Medulla oblongata (tissue), 1 donor: ENCODE measurements around the gene KAZN.
A peak's percentile ranks its signal among the peaks of the same experiment; 100 is the strongest.

Experiments used
- DNase-seq: peaks from one replicate; pipeline ENCODE4 v3.0.0-alpha.2; 2015; ENCODE audit errors: extremely low spot score

KAZN gene

DNA sequence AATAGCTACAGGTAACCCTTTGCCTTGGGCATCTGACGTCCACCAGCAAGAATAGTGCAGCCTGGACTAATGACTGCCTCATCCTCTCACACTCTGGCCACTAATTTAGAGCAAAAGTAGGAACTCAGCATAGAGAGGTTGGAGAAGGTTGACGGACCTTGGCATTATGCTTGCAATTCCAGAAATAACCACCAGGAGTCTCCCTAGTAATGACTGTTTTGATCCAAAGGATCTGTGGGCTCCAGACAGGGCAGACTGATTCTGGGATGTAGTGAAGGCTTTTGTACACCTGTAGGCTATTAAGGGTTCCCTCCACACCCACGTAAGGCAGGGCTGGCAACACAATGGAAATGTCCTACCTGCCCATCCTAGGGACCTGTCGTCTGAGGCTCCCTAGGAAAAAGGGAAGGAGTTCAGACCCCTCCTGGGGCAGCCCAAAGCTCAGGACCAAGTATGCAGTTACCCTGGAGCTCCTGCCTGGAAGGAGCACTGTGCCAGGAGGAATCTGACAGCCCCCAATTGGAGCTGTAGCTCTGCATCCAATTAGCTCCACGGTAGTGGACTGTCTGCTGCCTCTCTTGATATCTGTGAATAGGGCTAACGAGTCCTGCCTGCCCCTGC lies 464.1 kb downstream of the KAZN start:
- DNase-seq, result no peak

DNA sequence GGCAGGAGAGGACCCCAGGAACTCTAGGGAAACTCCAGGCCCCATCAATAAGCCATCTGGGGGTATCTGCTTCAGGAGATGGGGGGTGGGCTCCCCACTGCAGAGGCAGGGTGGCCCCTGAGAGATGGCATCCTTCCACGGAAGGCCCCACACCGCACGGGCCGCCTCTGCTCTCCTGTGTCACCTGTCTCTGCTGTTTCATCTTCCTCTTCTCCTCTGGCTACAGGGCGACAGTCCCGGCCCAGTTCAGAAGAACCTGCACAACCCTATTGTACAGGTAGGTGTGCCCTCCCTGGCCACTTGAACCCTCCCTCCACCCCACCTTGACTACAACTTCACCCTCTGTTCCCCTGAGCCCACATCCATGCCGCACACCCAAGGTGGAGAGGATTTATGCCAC lies 464.9 kb downstream of the KAZN start:
- no peak for DNase-seq

DNA sequence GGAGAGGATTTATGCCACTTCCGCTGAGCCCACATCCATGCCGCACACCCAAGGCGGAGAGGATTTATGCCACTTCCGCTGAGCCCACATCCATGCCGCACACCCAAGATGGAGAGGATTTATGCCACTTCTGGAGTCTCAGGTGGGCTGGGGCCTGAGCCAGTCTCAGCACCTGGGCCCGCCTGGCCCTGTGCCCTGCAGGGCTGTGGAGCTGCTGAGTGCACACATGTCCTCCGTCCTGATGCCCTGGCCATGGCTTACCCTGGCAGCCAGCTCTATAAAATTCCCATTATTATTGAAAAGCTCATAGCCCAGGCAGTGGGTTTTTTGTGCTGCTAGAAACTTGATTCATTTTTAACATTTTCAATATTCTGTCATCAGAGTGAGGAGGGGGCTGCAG lies 465.3 kb downstream of the KAZN start:
- DNase-seq, result no peak

DNA sequence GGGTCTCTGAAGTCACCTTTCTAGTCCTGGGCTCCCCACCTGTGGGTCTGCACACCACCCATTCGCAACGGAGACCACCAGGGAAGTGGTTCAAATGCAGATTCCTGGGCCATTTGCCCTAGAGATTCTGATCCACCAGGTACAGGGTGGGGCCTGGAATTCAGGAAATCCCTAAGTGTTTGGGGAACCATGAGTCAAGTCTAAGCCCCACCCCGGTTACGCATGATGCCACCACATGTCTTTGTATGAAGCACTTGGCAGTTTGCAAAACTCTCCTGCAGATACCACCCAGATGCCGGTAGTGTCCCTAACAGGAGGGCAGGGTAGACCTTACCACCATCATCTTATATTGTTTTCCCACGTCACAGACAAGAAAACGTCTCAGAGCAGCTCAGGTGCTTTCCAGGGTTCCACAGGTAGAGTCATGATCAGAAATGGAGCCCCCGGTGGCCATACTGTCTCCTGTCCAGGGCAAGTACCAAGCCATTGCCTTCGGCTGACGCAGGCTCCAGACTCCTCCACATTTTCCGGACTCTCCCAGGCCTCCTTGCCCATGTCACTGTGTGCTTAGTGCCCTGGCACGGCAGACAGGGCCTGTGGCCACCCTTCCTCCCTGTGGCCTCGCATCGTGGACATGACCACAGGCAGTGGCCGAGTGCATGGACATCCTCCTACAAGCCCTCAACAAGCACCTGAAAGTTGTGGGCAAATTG lies 465.9 kb downstream of the KAZN start:
- DNase-seq, result no peak

DNA sequence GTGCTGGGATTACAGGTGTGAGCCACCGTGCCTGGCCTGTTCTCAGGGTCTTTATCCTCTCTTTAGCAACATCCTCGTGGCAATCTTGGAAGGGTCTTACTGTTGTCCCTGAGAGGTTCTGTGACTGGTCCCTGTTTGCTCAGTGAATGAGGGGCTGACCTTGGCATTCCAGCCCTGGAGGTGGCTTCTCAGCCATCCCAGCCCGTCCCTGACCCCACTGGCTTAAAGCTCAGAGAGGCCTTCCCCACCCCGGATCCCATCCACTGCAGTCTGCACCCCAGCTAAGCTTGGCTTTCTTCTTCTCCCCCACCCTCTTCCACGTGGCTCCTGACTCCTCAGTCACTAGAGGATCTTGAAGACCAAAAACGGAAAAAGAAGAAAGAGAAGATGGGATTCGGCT lies 466.8 kb downstream of the KAZN start:
- DNase-seq, result no peak

DNA sequence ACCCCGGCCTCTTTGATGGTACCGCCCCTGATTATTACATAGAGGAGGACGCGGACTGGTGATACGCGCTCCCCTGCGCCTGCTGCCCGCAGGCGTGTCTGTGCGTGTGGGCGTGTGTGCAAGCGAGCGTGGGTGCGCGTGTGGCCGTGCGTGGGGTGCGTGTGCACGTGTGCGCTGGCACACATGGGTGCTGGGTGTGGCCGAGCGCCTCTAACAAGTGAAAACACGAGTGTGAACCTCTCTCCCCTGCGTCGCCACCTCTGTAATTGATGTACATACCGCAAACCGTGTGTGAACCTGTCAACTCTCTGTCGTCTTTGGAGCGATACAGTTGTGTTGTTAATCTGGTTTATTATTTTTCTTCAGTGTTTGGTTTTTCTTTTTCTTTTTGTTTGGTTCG lies 467.3 kb downstream of the KAZN start:
- no peak for DNase-seq

DNA sequence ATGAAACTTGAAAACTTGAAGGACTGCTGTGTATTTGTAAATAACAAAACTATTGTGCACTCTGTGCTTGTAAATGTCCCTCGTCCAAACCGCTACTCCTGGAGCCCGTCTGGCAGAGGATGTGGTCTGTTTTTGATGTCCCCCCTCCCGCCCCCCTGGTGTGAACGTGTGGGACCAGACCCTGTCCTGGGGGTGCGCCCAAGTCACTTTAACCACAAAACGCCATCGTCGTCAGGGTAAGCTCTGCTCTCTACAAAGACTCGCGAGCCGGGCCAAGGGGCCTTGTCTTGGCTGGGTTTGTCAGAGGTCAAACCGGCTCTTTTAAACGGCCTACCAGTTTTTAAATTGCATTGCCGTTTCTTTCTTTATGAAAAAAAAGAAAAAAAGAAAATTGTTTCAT lies 467.7 kb downstream of the KAZN start:
- DNase-seq, result peak; percentile 11

DNA sequence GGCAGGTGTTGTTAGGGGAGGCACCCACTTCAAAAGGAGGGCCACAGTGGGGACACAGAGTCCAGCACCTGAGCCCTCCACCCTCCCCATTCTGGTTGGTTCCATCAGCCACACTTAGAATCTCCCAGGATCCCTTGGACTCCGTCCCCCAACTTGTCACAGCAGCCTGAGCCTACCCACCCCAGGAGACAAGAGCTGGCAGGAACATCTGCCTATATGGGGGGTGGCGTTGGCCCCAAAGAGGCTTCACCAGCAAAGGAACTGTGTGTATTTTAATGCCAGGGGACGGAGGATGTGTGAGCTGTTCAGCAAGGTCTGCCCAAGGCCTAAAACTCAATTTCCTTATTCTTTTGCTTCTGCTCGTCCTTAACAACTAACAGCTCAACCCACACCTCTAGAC lies 468.7 kb downstream of the KAZN start:
- no peak for DNase-seq

DNA sequence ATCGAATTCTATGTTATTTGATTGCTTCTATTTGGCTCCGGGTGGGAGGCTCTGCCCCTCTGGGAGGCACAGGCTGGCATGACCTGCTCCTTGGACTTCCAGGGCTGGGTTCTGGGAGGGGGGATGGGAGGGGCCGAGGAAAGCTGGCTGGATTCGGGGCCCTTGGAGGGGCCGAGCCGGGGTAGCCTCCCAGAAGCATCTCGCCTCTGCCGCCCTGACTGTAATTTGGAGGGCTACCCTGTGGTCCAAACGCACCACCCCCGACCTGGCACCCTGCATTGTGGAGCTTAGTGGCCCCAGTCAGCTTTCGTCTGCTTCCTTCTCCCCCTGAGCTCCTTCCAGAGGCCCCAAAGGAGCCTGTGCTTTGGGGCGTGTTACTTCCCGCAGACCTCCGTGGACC lies 469.7 kb downstream of the KAZN start:
- no peak for DNase-seq

DNA sequence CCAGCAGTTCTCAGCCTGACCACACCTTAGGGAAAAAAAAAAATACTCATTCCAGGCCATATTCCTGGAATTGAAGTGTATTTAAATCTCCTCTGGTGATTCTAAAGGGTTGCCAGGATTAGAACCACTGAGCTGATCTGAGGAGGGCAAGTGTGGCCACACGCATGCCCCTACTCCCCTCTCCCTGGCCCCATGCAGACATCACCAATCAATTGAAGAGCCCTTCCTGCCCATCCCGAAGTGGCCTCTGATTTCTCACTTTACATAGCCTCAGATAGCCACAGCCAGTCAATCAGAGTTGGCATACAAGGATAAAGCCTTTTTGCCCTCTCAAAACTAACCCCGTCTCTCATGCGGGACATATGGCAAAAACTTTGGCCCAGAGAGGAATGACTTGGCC lies 470.5 kb downstream of the KAZN start:
- DNase-seq, result no peak

DNA sequence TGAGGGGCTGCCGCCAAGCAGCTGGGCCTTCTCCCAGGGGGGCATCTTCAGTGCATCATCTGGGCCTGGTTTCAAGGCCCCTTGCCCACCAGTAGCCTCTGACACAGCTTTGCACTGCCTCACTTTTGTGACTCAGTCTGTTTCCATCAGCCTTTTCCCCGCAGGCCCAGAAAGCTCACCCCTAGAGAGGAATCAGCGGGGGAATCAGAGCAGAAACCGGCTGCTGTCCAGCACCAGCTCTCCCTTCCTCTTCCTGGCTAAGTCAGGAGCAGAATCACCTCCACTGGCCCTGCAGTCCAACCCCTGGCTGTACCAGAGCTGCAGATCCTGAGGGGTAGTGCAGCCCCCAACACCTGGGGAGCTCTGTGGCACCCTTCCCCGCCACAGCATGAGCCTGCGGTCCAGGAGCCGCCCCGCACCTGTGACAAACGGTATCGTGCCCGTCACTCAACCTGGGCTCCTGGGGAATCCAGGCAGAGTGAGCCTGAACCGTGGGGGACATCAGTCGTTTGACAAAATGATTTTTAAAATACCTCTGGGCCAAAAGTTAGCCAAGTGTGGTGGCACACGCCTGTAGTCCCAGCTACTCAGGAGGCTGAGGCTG lies 471.8 kb downstream of the KAZN start:
- DNase-seq, result no peak

DNA sequence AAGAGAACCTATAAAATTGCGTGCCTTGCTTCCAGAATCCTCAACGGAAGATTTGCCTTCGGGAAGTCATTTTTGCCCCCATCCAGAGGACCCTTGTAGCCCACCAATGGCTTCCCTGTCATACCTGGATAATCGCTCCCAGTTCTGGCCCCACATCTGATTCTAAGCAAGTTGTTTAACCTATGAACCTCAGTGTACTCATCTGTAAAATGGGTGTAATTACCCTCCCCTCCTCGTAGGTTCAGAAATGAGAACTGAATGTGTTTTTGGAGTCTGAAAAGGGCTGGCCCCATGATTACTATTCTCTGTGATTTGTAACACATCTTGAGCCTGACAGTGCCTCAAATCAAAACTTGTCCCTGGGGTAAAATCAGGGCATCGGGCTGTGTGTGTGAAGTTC lies 473.5 kb downstream of the KAZN start:
- DNase-seq, result no peak

DNA sequence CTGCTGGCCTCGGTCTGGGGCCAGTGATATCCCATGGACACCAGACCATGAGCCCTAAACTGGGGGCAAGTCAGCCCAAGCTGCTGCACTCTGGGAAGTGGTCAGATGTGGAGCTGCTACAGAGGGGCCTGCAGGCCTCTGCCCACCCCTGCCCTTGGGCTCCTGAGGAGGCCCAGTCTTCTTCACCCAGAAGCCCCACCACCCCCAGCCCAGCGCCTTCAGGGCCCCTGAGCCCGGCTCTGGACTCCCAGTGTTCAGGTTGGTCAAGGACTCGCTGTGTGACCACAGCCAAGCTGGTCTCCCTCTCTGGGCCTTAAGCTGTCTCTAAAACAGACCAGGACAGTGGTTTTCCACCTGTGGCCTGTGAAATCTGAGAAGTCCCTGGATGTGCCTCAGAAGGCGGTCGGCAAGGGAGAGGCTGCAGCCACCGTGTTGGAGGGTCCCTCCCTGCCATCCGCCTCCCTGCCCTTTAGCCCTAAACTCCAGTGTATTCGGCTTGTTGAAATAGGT lies 475.4 kb downstream of the KAZN start:
- DNase-seq, result no peak

DNA sequence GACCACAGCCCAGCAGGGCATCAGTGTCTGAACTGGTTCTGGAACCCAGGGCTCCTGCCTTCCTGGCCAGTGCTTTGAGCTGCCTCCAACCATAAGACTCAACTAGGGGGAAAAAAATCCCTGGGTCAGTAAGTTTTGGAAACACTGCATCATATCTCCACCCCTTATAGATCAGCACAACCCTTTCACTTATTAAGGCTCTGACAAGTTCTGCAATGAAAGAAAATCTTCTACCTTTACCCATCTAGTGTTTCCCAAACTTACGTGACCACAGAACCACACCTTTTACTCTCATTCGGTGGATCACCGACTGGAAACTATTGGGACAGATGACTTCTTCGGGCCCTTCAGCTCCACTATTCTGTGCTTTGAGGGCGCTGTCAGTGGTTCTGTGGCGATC lies 476.7 kb downstream of the KAZN start:
- no peak for DNase-seq

DNA sequence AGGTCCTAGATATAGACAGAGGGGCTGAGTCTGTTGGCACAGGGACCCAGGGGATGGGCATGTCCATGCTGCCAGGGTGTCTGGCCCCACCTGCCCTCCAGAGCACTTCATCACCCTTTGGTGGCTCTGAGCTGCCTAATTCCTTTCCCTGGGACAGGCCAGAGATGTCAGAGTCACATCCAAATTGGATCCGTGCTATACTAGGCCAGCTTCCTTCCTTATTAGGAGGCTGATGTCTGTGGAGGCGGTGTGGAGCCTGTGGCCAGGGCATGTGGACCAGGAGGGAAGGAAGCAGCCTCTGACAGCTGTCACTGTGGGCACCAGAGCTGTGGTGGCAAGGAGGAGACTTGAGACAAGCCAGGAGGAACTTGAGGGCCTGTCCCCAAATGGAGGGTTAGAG lies 477.3 kb downstream of the KAZN start:
- no peak for DNase-seq

DNA sequence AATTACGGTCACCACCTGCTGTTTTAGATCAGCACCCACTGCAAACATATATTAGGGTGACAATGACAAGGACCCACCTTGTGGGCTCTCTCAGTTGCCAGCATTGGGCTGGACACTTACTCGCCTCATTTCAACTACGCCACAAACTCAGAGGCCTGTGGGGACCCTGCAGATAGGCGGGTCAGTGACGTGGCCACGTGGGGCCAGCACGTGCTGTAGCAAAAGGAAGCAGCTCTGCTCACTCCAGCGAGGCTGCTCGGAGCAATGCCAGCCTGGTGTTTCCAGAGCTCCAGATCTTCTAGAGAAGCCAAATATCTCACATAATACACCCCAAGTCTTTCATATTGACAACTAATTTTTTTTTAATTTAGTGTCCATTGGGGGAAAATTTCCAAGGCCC lies 478.3 kb downstream of the KAZN start:
- no peak for DNase-seq

DNA sequence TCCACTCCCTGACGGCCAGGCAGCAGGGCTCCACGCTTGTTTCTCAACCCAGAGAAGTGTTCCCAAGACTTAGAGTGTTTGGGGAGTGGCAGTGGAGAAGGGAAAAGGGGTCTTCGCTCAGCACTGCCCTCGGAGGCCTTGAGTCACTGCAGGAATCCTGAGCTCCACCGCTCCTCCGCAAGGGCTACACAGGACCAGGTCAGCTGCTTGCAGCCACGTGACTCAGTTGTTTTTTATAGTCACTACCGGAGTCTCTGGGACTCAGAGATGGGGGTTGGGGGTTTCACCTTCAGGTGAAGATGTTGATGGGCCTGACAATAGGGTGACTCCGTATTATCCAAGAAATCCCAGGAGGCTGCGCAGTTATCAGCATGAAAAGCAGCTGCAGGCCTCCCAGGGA lies 478.9 kb downstream of the KAZN start:
- DNase-seq, result no peak

DNA sequence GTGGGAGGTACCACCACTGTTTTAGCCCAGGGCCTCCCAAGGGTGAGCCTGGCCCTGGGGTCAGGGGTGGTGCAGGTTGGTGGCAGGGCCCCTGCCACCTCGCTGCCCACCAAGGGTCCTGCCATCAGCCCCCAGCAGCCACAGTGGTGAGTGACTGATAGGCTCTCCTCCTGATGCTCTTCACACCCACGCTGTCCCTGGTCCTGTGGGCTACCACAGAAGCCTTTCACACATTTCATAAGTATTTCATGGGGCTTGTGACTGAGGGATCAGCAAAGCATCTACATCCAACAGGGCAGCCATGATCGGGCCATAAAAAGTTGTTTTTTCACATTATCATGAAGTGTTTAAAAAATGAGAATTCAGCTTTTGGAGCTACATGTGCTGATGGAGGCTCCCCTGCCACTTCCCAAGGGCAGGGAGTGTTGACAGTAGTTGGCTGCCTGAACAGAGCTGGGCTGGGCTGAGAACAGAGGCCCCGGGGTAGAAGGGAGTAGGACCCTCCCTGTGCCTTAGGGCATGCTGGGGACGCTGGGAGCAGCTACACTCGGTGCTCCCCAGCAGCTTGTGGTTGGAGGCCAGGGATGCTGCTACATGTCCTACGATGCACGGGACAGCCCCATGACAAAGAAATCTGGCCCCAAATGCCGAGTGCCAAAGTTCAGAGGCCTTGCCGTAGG lies 482.0 kb downstream of the KAZN start:
- DNase-seq, result no peak

DNA sequence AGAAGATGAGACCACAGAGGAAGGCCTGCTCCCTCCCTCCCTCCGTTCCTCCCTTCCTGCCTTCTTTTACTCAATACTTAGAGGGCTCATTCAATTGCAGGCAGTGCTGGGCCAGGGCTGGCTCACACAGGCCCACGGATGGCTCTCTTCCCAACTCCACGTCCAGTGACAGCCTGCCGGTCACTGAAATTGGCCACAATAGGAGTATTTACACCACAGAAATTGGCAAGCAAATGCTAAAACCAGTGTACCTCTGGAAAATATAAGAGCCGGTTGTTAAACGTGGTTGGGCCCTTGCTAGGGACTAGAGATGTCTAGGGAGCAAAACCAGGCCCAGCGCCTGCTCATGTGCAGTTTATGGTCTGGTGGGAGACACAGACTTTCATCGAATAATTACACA lies 482.6 kb downstream of the KAZN start:
- no peak for DNase-seq

DNA sequence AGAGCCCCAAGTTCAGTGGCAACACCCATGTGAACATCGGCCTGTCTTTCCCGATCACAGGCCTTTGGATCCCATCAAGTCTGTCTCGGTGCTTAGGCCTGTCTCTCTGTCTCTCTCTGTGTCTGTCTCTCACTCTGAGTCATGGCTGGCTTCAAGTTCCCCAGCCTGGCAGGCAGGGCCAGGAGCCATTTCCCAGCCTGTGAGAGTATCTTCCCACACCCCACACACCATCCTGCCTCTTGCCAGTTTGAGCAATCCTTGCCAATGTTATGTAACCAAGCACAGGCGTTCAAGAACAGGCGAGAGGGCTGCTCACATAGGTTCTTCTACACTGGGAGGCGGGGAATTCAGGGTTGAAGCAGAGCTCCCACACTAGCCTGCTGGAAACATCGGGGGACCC lies 485.1 kb downstream of the KAZN start:
- DNase-seq, result peak; percentile 26

DNA sequence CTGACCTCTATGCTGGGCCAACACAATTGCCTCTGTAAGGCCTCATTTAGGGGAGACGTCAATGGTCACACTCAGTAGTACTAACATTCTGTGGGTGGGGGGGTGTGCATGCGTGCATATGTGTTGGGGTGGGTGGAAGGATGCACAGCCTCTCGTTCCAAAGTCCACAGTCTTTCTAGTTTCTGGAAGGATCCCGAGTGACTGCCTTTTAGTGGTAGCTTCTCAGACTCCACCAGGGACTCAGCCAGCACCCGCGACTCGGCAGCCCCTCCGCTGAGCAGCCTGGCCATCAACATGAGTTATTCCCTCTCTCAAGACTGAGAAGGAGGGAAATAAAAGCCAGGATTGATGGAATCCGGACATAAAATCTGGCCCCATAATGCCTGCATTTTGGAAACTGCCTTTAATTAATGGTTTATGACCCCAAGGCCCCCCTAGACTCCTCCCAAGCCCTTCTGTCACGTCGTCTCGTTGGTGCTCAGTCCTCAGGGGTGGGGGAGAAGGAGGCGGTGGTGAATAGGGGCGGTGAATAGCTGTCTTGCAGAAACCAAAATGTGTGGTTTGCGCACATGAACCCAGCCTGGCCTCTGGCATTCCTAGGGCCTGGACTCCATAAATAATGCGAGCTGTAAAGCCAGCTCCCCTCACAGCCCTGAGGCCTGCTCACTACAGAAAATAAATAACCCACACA lies 489.9 kb downstream of the KAZN start:
- DNase-seq, result peak; percentile 26
